H1 (cell line): ENCODE data around the gene ARL3. TPM values are rescaled to one million over a fixed set of nuclear protein-coding genes. Genes with fewer than 3 reads are reported as not detected.

Source experiments
- CTCF ChIA-PET: fragments of 300-600 bp; sonication (Branson Sonifier 250); formaldehyde crosslinking; loops from one replicate; lab custom pipeline; 2021; ENCODE audit not compliant: partially characterized antibody; lab: Charles Lee
- POLR2A ChIA-PET: fragments of 300-600 bp; sonication (Branson Sonifier 250); formaldehyde crosslinking; loops from one replicate; lab custom pipeline; 2021; ENCODE audit warnings: inconsistent platforms; ENCODE audit not compliant: partially characterized antibody; lab: Charles Lee
- DNase-seq, 2 experiments: peaks; one replicate each; pipeline versions ENCODE4 v3.0.0 to v3.0.0-alpha.2; 2010 to 2022; ENCODE audit warnings: low spot score in 2 of 2, low read depth in 1 of 2, mixed read lengths in 1 of 2
- FAIRE-seq: peaks from 2 replicates; lab custom pipeline; 2011; peaks lifted over from hg19 to GRCh38; lab: Jason Lieb, UNC
- H2AFZ ChIP-seq: 2 replicates; pipeline ENCODE4 v1.8.1; 2012; ENCODE audit warnings: low read length, inconsistent platforms
- H2AK5ac ChIP-seq: 2 replicates; pipeline ENCODE4 v1.6.1; 2013; ENCODE audit warnings: low read depth, low read length
- H2BK120ac ChIP-seq: replicated peaks from 2 replicates; pipeline ENCODE3; 2013; ENCODE audit warnings: low read depth, low read length, inconsistent platforms
- H2BK12ac ChIP-seq: 2 replicates; pipeline ENCODE4 v1.6.1; 2013; ENCODE audit warnings: low read depth, low read length
- H2BK15ac ChIP-seq: 2 replicates; pipeline ENCODE4 v1.6.1; 2013; ENCODE audit warnings: low read length
- H2BK20ac ChIP-seq: 2 replicates; pipeline ENCODE4 v1.6.1; 2013; ENCODE audit warnings: low read length
- H2BK5ac ChIP-seq: 2 replicates; pipeline ENCODE4 v1.6.1; 2013; ENCODE audit warnings: low read depth, low read length
- H3K14ac ChIP-seq: 2 replicates; pipeline ENCODE4 v1.6.1; 2013; ENCODE audit warnings: inconsistent platforms; ENCODE audit not compliant: insufficient read length
- H3K18ac ChIP-seq: 2 replicates; pipeline ENCODE4 v1.6.1; 2013; ENCODE audit warnings: low read length; ENCODE audit errors: extremely low read depth
- H3K23ac ChIP-seq: 2 replicates; pipeline ENCODE4 v1.6.1; 2013; ENCODE audit warnings: inconsistent platforms; ENCODE audit not compliant: insufficient read length
- H3K23me2 ChIP-seq: 2 replicates; pipeline ENCODE4 v1.6.1; 2013; ENCODE audit warnings: low read depth, low read length
- H3K27ac ChIP-seq: 2 replicates; pipeline ENCODE4 v1.6.1; 2011; ENCODE audit warnings: low read depth, low read length, inconsistent platforms
- H3K27me3 ChIP-seq, 4 experiments: replicated peaks in 1 of 4; 1 replicate in 1 of 4; 2 replicates in 3 of 4; pipeline versions ENCODE4 v1.6.1 to v1.8.1; 2011 to 2013; ENCODE audit warnings: low read length in 3 of 4, mild to moderate bottlenecking in 3 of 4, inconsistent platforms in 2 of 4, mixed read lengths in 2 of 4, moderate library complexity in 1 of 4; ENCODE audit not compliant: control insufficient read depth in 3 of 4, insufficient read depth in 3 of 4; ENCODE audit errors: extremely low read depth in 1 of 4
- H3K36me3 ChIP-seq, 4 experiments: 2 replicates each; pipeline versions ENCODE4 v1.6.1 to v1.8.1; 2011 to 2013; ENCODE audit warnings: mild to moderate bottlenecking in 4 of 4, low read length in 3 of 4, moderate library complexity in 2 of 4, control low read depth in 1 of 4, inconsistent platforms in 1 of 4; ENCODE audit not compliant: insufficient read depth in 4 of 4, control insufficient read depth in 2 of 4
- H3K4ac ChIP-seq: replicated peaks from 2 replicates; pipeline ENCODE3; 2013; ENCODE audit warnings: low read length, low read depth, mixed read lengths, inconsistent platforms; ENCODE audit not compliant: insufficient read length
- H3K4me1 ChIP-seq, 4 experiments: replicated peaks in 1 of 4; 1 replicate in 1 of 4; 2 replicates in 3 of 4; pipeline versions ENCODE4 v1.6.1 to v1.8.1; 2011 to 2013; ENCODE audit warnings: low read length in 3 of 4, inconsistent platforms in 2 of 4, mixed read lengths in 1 of 4; ENCODE audit not compliant: insufficient read depth in 4 of 4, control insufficient read depth in 3 of 4
- H3K4me2 ChIP-seq, 2 experiments: 2 replicates each; pipeline versions ENCODE4 v1.6.1 to v1.8.1; 2011 to 2013; ENCODE audit warnings: low read depth in 2 of 2, low read length in 2 of 2, control low read depth in 1 of 2, inconsistent platforms in 1 of 2, mild to moderate bottlenecking in 1 of 2; ENCODE audit not compliant: insufficient read depth in 1 of 2
- H3K4me3 ChIP-seq, 4 experiments: fragments of 200-600, 300-600 bp in 1 of 4; sonication (generic), shearing (Covaris generic), sonication (Bioruptor Twin) in 1 of 4; 2 replicates each; pipeline versions ENCODE4 v1.5.1 to v1.8.1; 2011 to 2016; ENCODE audit warnings: low read length in 4 of 4, low read depth in 3 of 4, control low read depth in 2 of 4, inconsistent platforms in 2 of 4, mild to moderate bottlenecking in 2 of 4, mixed read lengths in 1 of 4, moderate library complexity in 1 of 4; ENCODE audit not compliant: insufficient read depth in 2 of 4; ENCODE audit errors: extremely low read depth in 1 of 4
- H3K56ac ChIP-seq: replicated peaks from 2 replicates; pipeline ENCODE3; 2013; ENCODE audit warnings: low read depth, mild to moderate bottlenecking, mixed read lengths, low read length, inconsistent platforms; ENCODE audit not compliant: insufficient read length
- H3K79me1 ChIP-seq: 2 replicates; pipeline ENCODE4 v1.6.1; 2013; ENCODE audit warnings: low read depth, low read length, control low read depth
- H3K79me2 ChIP-seq, 2 experiments: 2 replicates each; pipeline versions ENCODE4 v1.6.1 to v1.8.1; 2012 to 2013; ENCODE audit warnings: low read length in 2 of 2, mild to moderate bottlenecking in 2 of 2, inconsistent platforms in 1 of 2; ENCODE audit not compliant: insufficient read depth in 2 of 2, control insufficient read depth in 1 of 2
- H3K9ac ChIP-seq, 4 experiments: replicated peaks in 1 of 4; 1 replicate in 1 of 4; 2 replicates in 3 of 4; pipeline versions ENCODE4 v1.6.1 to v1.8.1; 2011 to 2013; ENCODE audit warnings: low read depth in 3 of 4, low read length in 3 of 4, control low read depth in 2 of 4, mild to moderate bottlenecking in 2 of 4, moderate library complexity in 2 of 4, inconsistent platforms in 1 of 4; ENCODE audit errors: extremely low read depth in 1 of 4
- H3K9me3 ChIP-seq, 2 experiments: 2 replicates each; pipeline versions ENCODE4 v1.6.1 to v1.8.1; 2012 to 2013; ENCODE audit warnings: mild to moderate bottlenecking in 2 of 2, moderate library complexity in 2 of 2, control low read depth in 1 of 2, inconsistent platforms in 1 of 2, low read depth in 1 of 2, low read length in 1 of 2, mixed read lengths in 1 of 2; ENCODE audit not compliant: insufficient read depth in 2 of 2
- H4K20me1 ChIP-seq, 2 experiments: replicated peaks in 1 of 2; 2 replicates each; pipeline versions ENCODE3 to v1.8.1; 2011 to 2013; ENCODE audit warnings: inconsistent platforms in 2 of 2, low read length in 2 of 2, mild to moderate bottlenecking in 1 of 2; ENCODE audit not compliant: insufficient read depth in 2 of 2, control insufficient read depth in 1 of 2
- H4K5ac ChIP-seq: 2 replicates; pipeline ENCODE4 v1.6.1; 2013; ENCODE audit warnings: low read length, low read depth, mixed read lengths, inconsistent platforms; ENCODE audit not compliant: insufficient read length
- H4K8ac ChIP-seq: 2 replicates; pipeline ENCODE4 v1.8.0; 2013; ENCODE audit warnings: mild to moderate bottlenecking, moderate library complexity, low read length, inconsistent platforms; ENCODE audit not compliant: insufficient read depth; ENCODE audit errors: extremely low read depth
- H4K91ac ChIP-seq: replicated peaks from 2 replicates; pipeline ENCODE3; 2013; ENCODE audit warnings: low read length, mixed read lengths, inconsistent platforms; ENCODE audit not compliant: insufficient read length
- E2F6 ChIP-seq: IDR thresholded peaks from 2 replicates; pipeline ENCODE4 v1.6.1; 2012; ENCODE audit warnings: inconsistent platforms
- WGBS, 2 experiments: shearing (Covaris generic) in 1 of 2; methylation state at CpG; one replicate each; pipeline versions ENCODE4 v1.1.6 to v1.1.7; 2013 to 2015; ENCODE audit warnings: low lambda C conversion rate in 2 of 2, mixed read lengths in 2 of 2, inconsistent platforms in 1 of 2, low coverage in 1 of 2, missing lambda C conversion rate in 1 of 2; ENCODE audit not compliant: insufficient replicate concordance in 2 of 2, insufficient coverage in 1 of 2, insufficient read length in 1 of 2; ENCODE audit errors: extremely low coverage in 1 of 2, missing lambda C conversion rate in 1 of 2; 5-methylcytosine and 5-hydroxymethylcytosine counted together
- polyA plus RNA-seq, 7 experiments: library from polyadenylated mRNA; depleted of rRNA in 3 of 7; stranded (reverse) in 5 of 7; unstranded in 2 of 7; fragments of >200 nt in 5 of 7; fragments of 200-250 nt in 2 of 7; gene quantifications; 1 replicate in 5 of 7; 2 replicates in 1 of 7; 4 replicates in 1 of 7; pipeline versions ENCODE4 v1.2.1 to v1.2.3, GENCODE V29; 2011 to 2013; ENCODE audit warnings: missing spikeins in 2 of 7, mixed read lengths in 2 of 7
- total RNA-seq: library from RNA; stranded (reverse); fragmentation: NEBNext Ultra II Directional; extraction: Animal tissue kit (Norgen Biotek cat#: 25700); gene quantifications from 2 replicates; pipeline ENCODE4 v1.2.1, GENCODE V29; 2021

Gene ARL3
- total and polyA plus RNA-seq, 2 of the 8 experiments (the other 6 are each of a cell fraction or from before 2014, with no cell fraction given), result 8.8 to 16.2 TPM

GRCh38 chr10:102634686-102635085 lies 79.5 kb downstream of the ARL3 start:
- no peak overlapping the region for H3K9ac ChIP-seq
- peaks cover 6 to 37% (median 22%) of the 10 kb centered on the region in 4 experiments for H3K4me1 ChIP-seq
- no peaks in the 10 kb centered on the region for H3K27me3 ChIP-seq
- DNase-seq, result no peak
- H2BK15ac ChIP-seq, result no peak overlapping the region
- TF ChIP-seq E2F6, result no peak
- TF ChIP-seq, all 59 proteins: peak for 0
- Histone ChIP-seq H3K79me1 (no peaks in the 10 kb centered on the region), H2BK20ac (no peak overlapping the region), H4K5ac (no peak overlapping the region), H2AK5ac (0 out of 2 replicates have a peak overlapping the region, but pooled peaks have one; percentile 26), H3K36me3 (no peaks in the 10 kb centered on the region; a peak in 1 of 8 replicates), H3K4me2 (peak overlapping the region in 1 of 2 experiments; percentile 5; a peak in 2 of 4 replicates), H3K18ac (peak overlapping the region; percentile 48; the same call in 1 of the 2 replicates), H2BK120ac (no peak overlapping the region), H2BK12ac (peak overlapping the region; percentile 27; the same call in 1 of the 2 replicates), H3K23me2 (no peaks in the 10 kb centered on the region), H3K4ac (no peak overlapping the region), H3K56ac (no peak overlapping the region), H4K91ac (peak overlapping the region; percentile 16), H4K20me1 (no peaks in the 10 kb centered on the region), H3K4me3 (no peak overlapping the region), H2BK5ac (no peak overlapping the region), H2AFZ (no peak overlapping the region), H3K79me2 (no peaks in the 10 kb centered on the region), H3K23ac (no peak overlapping the region), H3K9me3 (no peaks in the 10 kb centered on the region), H4K8ac (no peak overlapping the region; the same call in 1 of the 2 replicates), H3K27ac (no peak overlapping the region), H3K14ac (no peak overlapping the region)
- FAIRE-seq, result no peak
- CTCF ChIA-PET, result interaction anchor here (1.4 to 14.3 kb wide), 3 partner anchors 8 to 27 kb away, joined by 4 to 160 read pairs (median 4); no protein-coding TSS in a partner anchor
- POLR2A ChIA-PET, result interaction anchor here (0.8 kb wide), 1 partner anchor 15 kb away, joined by 4 read pairs; no protein-coding TSS in a partner anchor
- WGBS, 2 experiments, result 51% methylated on average over 2 of the region's 4 CpGs; no CpG with 5 or more reads in 1 of the 2 experiments
